A549 treated with DMSO at 1 μM for 4 hours (cell line): ENCODE data around the gene CDADC1. TPM values are rescaled to one million over a fixed set of nuclear protein-coding genes. Genes with fewer than 3 reads are reported as not detected.

Source experiments
- total RNA-seq: library from RNA; stranded (reverse); fragments of 200-300 nt; extraction: Qiagen RNA extraction; gene quantifications from 5 replicates; pipeline ENCODE4 v1.2.3, GENCODE V29; 2022; ENCODE audit warnings: low read depth

The CDADC1 gene
- 6.1 to 10.0 TPM (median 8.3 TPM) in 5 replicates for total RNA-seq

DNA sequence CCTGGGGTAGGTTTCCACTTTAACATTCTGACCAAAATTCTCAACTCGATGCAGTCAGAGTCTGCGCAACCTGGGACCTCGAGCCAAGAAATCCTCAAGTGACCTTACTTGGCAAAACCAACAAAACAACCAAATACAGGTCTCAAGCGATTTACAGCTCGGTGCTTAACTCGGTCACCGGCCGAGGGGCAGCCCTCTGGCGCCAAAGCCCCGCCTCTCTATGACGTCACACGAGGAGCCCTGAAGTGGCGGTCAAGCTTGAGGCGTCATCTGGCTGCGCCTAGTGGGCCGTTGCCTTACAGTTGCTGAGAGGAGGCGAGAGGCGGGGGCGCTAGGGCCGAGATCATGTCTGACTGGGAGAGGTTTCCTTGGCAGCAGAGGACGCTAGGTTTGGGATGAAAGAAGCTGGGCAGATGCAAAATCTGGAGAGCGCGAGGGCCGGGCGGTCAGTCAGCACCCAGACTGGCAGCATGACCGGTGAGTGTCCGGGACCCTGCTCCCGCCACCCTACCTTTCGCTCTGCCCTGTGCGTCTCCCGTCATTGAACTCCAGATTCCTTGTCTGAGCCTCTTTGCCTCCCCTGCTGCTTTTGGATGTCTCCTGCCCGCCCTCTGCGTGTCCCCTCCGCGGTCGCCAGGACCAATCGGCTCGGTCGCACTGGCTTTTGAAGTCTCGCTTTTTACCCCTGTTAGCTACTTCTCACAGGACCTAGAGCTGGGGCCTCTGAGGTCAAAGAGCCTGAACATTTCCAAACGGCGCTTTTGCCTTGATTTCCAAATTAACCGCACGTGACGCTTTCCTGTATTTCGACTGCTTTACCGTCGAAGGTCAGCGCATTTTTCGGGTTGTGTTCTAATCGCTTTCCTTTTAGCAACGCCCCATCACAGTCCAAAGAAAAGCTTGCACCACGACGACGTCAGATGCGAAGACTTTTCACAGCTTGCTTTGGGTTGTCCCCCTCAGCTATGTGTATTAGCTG, at the start of gene CDADC1:
CDADC1 (plus strand) TSS at position 283 of the 979 bp plus-strand sequence; CDS start at position 396, 113 bp downstream.

DNA sequence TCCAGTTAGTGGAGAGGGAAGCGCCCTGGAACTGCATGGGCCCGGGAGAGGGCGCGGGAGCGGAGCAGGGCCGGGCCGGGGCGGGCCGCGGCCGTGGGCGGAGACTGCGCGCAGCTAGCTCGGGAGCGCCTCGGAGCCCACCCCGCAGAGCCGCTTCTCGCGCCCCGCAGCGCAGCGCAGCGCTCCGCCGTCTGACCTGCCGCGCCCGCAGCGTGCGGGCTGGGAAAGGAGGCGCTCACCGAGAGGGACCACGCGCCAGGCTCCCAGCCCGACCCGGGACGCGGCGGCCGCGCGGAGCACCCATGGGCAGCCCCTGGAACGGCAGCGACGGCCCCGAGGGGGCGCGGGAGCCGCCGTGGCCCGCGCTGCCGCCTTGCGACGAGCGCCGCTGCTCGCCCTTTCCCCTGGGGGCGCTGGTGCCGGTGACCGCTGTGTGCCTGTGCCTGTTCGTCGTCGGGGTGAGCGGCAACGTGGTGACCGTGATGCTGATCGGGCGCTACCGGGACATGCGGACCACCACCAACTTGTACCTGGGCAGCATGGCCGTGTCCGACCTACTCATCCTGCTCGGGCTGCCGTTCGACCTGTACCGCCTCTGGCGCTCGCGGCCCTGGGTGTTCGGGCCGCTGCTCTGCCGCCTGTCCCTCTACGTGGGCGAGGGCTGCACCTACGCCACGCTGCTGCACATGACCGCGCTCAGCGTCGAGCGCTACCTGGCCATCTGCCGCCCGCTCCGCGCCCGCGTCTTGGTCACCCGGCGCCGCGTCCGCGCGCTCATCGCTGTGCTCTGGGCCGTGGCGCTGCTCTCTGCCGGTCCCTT, 27.5 kb upstream of the CDADC1 start, which contains the start of gene MLNR:
MLNR (plus strand) TSS at position 303 of the 820 bp plus-strand sequence; CDS start at position 303, 0 bp downstream.

Other genes with a start within 250 kb of the CDADC1 start
- gene MLNR, start 27.6 kb upstream of the CDADC1 start, total RNA-seq, result 0.25 to 0.66 TPM (median 0.53 TPM) in 5 replicates
- 1.9 to 2.7 TPM (median 2.4 TPM) in 5 replicates for gene CAB39L, start 196.1 kb downstream of the CDADC1 start, total RNA-seq
- 1.9 to 2.6 TPM (median 2.3 TPM) in 5 replicates for gene SETDB2, start 196.3 kb downstream of the CDADC1 start, total RNA-seq
- gene PHF11, start 248.0 kb downstream of the CDADC1 start, total RNA-seq, result 6.4 to 7.7 TPM (median 7.5 TPM) in 5 replicates